Left ventricle myocardium inferior (tissue), 1 donor: Measurements from ENCODE around the gene CMIP. TPM values are rescaled to one million over a fixed set of nuclear protein-coding genes. Genes with fewer than 3 reads are reported as not detected.

ENCODE experiments used
- DNase-seq: peaks from one replicate; pipeline ENCODE4 v3.0.0-alpha.2; 2020
- H3K27ac ChIP-seq: fragments of 200-600 bp; replicated peaks from 2 replicates; pipeline ENCODE4 v1.8.0; 2021
- H3K27me3 ChIP-seq: fragments of 200-600 bp; 2 replicates; pipeline ENCODE4 v1.8.0; 2021; ENCODE audit warnings: low read depth
- H3K36me3 ChIP-seq: fragments of 200-600 bp; 2 replicates; pipeline ENCODE4 v1.8.0; 2021
- H3K4me1 ChIP-seq: fragments of 200-600 bp; 2 replicates; pipeline ENCODE4 v1.8.0; 2021
- H3K4me3 ChIP-seq: fragments of 200-600 bp; 2 replicates; pipeline ENCODE4 v1.8.0; 2021; ENCODE audit warnings: mild to moderate bottlenecking, moderate library complexity
- H3K9me3 ChIP-seq: fragments of 200-600 bp; replicated peaks from 2 replicates; pipeline ENCODE4 v1.8.0; 2021
- intact Hi-C: fragments of 100-400 bp; cut with micrococcal nuclease; formaldehyde crosslinking; loops from one replicate; pipeline ENCODE4 v1.11.0; 2022
- total RNA-seq: library from RNA; stranded (reverse); fragmentation: NEBNext Ultra II Directional; extraction: Animal tissue kit (Norgen Biotek cat#: 25700); gene quantifications from one replicate; pipeline ENCODE4 v1.2.1, GENCODE V29; 2021
- TF ChIP-seq, protein P1 (sequence below): fragments of 200-600 bp; IDR thresholded peaks from 2 replicates; pipeline ENCODE4 v1.8.0; 2021; ENCODE audit warnings: antibody characterized with exemption, mild to moderate bottlenecking, borderline replicate concordance
- donor health status: DM: no; HTN: yes; CAD: no; lungs with severe emphysema.

The CMIP gene
- total RNA-seq, 1 donor from 2014 or later: 11.2 TPM

DNA sequence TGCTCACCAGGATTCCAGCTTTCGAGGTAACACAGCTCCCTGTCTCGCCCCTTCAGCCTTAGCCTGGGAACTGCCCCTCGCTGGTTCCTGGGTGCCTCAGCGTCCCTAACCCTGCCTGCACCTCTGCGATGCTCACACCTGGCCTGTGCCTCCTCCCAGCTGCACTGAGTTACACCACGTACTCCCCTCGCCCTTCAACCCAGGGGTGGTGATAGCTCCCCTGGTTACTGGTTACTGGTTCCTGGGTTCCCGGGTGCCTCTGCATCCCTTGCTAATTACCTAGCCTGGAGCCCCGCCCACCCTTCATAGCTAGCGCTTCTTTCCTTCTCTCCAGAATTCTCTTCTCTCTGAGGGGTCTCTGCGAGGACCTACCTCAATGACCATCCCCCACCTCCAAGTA, 269.2 kb downstream of the CMIP start:
- H3K27ac ChIP-seq: no peak overlapping the region
- H3K27me3 ChIP-seq: no peaks in the 10 kb centered on the region
- H3K36me3 ChIP-seq: peaks cover 8% of the 10 kb centered on the region
- peaks cover 12% of the 10 kb centered on the region for H3K4me1 ChIP-seq
- intact Hi-C loops: no loop called here
- peak; percentile 10 for DNase-seq
- no peak overlapping the region for H3K4me3 ChIP-seq
- TF ChIP-seq, protein P1, sequence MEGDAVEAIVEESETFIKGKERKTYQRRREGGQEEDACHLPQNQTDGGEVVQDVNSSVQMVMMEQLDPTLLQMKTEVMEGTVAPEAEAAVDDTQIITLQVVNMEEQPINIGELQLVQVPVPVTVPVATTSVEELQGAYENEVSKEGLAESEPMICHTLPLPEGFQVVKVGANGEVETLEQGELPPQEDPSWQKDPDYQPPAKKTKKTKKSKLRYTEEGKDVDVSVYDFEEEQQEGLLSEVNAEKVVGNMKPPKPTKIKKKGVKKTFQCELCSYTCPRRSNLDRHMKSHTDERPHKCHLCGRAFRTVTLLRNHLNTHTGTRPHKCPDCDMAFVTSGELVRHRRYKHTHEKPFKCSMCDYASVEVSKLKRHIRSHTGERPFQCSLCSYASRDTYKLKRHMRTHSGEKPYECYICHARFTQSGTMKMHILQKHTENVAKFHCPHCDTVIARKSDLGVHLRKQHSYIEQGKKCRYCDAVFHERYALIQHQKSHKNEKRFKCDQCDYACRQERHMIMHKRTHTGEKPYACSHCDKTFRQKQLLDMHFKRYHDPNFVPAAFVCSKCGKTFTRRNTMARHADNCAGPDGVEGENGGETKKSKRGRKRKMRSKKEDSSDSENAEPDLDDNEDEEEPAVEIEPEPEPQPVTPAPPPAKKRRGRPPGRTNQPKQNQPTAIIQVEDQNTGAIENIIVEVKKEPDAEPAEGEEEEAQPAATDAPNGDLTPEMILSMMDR: no peak
- no peaks in the 10 kb centered on the region for H3K9me3 ChIP-seq

DNA sequence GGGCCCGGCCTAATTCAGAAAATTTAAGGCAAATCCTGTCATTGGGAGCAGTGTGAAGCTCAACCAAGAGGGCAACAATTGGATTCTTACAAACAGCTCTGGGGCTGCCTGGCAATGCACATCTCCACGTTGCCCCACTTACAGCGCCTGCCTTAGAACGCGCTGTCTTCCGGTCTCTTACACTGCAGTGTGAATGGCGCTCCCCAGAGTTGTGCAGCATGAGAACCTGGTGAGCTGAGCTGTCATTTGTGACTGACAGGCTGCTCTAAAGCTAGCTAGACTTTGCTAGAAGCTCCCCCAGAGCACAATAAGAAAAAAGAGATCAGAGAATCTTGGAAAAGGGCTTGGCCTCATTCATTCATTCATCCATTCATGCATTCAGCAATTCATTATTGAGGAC, 270.0 kb downstream of the CMIP start:
- peaks cover 14% of the 10 kb centered on the region for H3K4me1 ChIP-seq
- no peaks in the 10 kb centered on the region for H3K9me3 ChIP-seq
- peaks cover 1% of the 10 kb centered on the region for H3K36me3 ChIP-seq
- intact Hi-C loops: no loop called here
- H3K27ac ChIP-seq: no peak overlapping the region
- peak; percentile 7 for DNase-seq
- H3K27me3 ChIP-seq: no peaks in the 10 kb centered on the region
- no peak overlapping the region for H3K4me3 ChIP-seq
- TF ChIP-seq, protein P1: no peak

DNA sequence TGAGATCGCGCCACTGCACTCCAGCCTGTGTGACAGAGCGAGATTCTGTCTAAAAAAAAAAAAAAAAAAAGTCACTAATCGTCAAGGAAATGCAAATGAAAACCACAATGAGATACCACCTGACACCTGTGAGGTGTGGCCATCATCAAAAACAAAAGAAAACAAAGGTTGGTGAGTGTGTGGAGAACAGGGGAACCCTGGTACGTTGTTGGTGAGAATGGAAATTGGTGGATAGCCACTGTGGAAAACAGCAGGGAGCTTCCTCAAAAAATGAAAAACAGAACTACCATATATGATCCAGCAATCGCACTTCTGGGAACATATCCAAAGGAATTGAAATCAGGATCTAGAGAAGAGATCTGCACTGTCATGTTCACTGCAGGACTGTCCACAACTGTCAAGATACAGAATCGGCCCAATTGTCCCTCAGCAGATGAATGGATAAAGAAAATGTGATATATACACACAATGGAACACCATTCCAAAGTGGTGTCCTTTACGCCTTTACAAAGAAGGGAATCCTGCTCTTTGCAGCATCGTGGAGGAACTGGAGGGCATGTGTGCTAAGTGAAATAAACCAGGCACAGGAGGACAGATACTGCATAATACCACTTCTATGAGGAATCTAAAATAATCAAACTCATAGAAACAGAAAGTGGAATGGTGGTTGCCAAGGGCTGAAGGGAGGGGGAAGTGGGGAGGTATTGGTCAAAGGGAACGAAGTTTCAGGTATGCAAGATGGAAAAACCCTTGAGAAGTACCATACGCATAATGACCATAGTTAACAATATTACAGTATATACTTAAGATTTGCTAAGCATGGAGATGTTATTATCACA, 271.0 kb downstream of the CMIP start:
- H3K36me3 ChIP-seq: no peaks in the 10 kb centered on the region
- intact Hi-C loops: no loop called here

DNA sequence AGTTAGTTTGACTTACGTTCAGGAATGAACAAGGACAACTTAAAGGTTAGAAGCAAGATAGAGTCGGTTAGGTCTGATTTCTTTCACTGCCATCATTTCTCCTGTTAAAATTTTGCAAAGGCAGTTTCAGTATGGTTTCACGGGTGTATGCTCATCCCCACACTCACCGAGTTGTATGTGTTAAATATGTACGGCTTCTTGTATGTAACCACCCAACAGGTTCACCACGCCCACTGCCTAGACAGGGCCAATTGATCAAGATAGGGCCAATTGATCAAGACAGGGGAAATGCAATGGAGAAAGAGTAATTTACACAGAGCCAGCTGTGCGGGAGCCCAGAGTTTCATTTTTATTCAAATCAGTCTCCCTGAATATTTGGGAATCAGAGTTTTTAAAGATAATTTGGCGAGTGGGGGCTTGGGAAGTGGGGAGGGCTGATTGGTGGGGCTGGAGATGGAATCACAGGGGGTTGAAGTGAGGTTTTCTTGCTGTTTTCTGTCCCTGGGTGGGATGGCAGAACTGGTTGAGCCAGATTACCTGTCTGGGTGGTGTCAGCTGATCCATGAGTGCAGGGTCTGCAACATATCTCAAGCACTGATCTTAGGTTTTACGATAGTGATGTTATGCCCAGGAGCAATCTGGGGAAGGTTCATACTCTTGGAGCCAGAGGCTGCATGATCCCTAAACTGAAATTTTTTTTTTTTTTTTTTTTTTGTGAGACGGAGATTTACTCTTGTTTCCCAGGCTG, 272.0 kb downstream of the CMIP start:
- H3K4me1 ChIP-seq: peaks cover 14% of the 10 kb centered on the region
- H3K4me3 ChIP-seq: no peak overlapping the region
- H3K27me3 ChIP-seq: no peaks in the 10 kb centered on the region
- H3K27ac ChIP-seq: no peak overlapping the region
- H3K36me3 ChIP-seq: no peaks in the 10 kb centered on the region
- TF ChIP-seq, protein P1: no peak
- peak; percentile 2 for DNase-seq
- no peaks in the 10 kb centered on the region for H3K9me3 ChIP-seq
- intact Hi-C loops: no loop called here

More for the DNA sequence above, 271.0 kb downstream of the CMIP start:
- H3K27me3 ChIP-seq: no peaks in the 10 kb centered on the region
- H3K27ac ChIP-seq: no peak overlapping the region
- H3K9me3 ChIP-seq: no peaks in the 10 kb centered on the region
- TF ChIP-seq, protein P1: no peak
- peaks cover 14% of the 10 kb centered on the region for H3K4me1 ChIP-seq
- no peak for DNase-seq
- H3K4me3 ChIP-seq: no peak overlapping the region

DNA sequence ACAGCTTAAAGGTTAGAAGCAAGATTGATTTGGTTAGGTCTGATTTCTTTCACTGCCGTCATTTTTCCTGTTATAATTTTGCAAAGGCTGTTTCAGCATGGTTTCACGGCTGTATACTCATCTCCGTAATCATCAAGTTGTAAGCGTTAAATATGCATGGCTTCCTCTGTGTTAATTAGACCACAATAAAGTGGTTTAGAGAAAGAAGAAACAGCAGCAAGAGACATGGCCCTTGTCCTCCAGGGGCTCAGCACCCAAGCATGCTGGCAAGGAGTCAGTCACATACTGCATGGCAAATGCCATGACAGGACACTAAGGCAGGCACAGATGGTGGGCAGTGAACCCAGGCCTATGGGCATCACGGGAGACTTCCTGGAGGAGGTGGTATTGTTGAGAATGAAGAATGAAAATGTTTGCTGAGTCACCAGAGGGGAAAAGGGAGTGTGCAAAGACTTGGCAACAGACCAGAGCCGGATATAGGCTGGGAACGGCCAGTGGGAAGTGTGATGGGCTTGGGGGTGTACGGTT, 273.1 kb downstream of the CMIP start:
- H3K9me3 ChIP-seq: no peaks in the 10 kb centered on the region
- H3K27me3 ChIP-seq: no peaks in the 10 kb centered on the region
- DNase-seq: no peak
- intact Hi-C loops: no loop called here
- H3K36me3 ChIP-seq: no peaks in the 10 kb centered on the region
- TF ChIP-seq, protein P1: no peak
- no peak overlapping the region for H3K4me3 ChIP-seq
- H3K27ac ChIP-seq: no peak overlapping the region
- peaks cover 14% of the 10 kb centered on the region for H3K4me1 ChIP-seq
